WTC11 (cell line): ENCODE data around the gene IL17RB.

ENCODE experiments used
- ESRRA ChIP-seq: sonication (generic); formaldehyde crosslinking; IDR thresholded peaks from 2 replicates; pipeline ENCODE4 v1.8.1; 2022; ENCODE audit warnings: mild to moderate bottlenecking, missing genetic modification reagents, borderline replicate concordance
- GRHL2 ChIP-seq: fragments of 250-450 bp; sonication (Bioruptor Pico); IDR thresholded peaks from 2 replicates; pipeline ENCODE4 v1.8.0; 2022; ENCODE audit warnings: mild to moderate bottlenecking, moderate library complexity; ENCODE audit not compliant: insufficient replicate concordance, severe bottlenecking
- IRF2 ChIP-seq: sonication (generic); formaldehyde crosslinking; IDR thresholded peaks from 2 replicates; pipeline ENCODE4 v1.8.0; 2022; ENCODE audit warnings: low read depth, missing genetic modification reagents, borderline replicate concordance
- KAT7 ChIP-seq: sonication (generic); formaldehyde crosslinking; IDR thresholded peaks from 2 replicates; pipeline ENCODE4 v1.8.1; 2023; ENCODE audit warnings: missing genetic modification reagents, mild to moderate bottlenecking, borderline replicate concordance
- MYBL2 ChIP-seq: sonication (generic); formaldehyde crosslinking; IDR thresholded peaks from 2 replicates; pipeline ENCODE4 v1.8.1; 2023; ENCODE audit warnings: mild to moderate bottlenecking, moderate library complexity, missing genetic modification reagents
- SOX15 ChIP-seq: fragments of 250-450 bp; sonication (Bioruptor Pico); IDR thresholded peaks from 2 replicates; pipeline ENCODE4 v1.9.0; 2021; ENCODE audit warnings: mild to moderate bottlenecking
- ZNF219 ChIP-seq: sonication (generic); formaldehyde crosslinking; IDR thresholded peaks from 2 replicates; pipeline ENCODE4 v1.8.0; 2023; ENCODE audit warnings: missing genetic modification reagents, mild to moderate bottlenecking, borderline replicate concordance
- ZNF232 ChIP-seq: sonication (generic); formaldehyde crosslinking; IDR thresholded peaks from 2 replicates; pipeline ENCODE4 v1.8.0; 2022; ENCODE audit warnings: mild to moderate bottlenecking, missing genetic modification reagents
- ZNF423 ChIP-seq: fragments of 250-450 bp; sonication (Bioruptor Pico); IDR thresholded peaks from 2 replicates; pipeline ENCODE4 v2.1.2; 2022; ENCODE audit warnings: mild to moderate bottlenecking, moderate library complexity
- TF ChIP-seq, protein P1 (sequence below): sonication (generic); formaldehyde crosslinking; IDR thresholded peaks from 2 replicates; pipeline ENCODE4 v1.8.0; 2022; ENCODE audit warnings: mild to moderate bottlenecking, missing genetic modification reagents
- TF ChIP-seq, protein P2 (sequence below): fragments of 200-600 bp; IDR thresholded peaks from 2 replicates; pipeline ENCODE4 v1.8.0; 2022; ENCODE audit warnings: antibody characterized with exemption
- TF ChIP-seq, protein P3 (sequence below): sonication (generic); formaldehyde crosslinking; conservative IDR thresholded peaks from 2 replicates; pipeline ENCODE4 v1.8.1; 2023; ENCODE audit warnings: mild to moderate bottlenecking, low read depth, missing genetic modification reagents, moderate library complexity
- TF ChIP-seq, protein P4 (sequence below): sonication (generic); formaldehyde crosslinking; IDR thresholded peaks from 2 replicates; pipeline ENCODE4 v1.8.1; 2023; ENCODE audit warnings: mild to moderate bottlenecking, missing genetic modification reagents, borderline replicate concordance

DNA sequence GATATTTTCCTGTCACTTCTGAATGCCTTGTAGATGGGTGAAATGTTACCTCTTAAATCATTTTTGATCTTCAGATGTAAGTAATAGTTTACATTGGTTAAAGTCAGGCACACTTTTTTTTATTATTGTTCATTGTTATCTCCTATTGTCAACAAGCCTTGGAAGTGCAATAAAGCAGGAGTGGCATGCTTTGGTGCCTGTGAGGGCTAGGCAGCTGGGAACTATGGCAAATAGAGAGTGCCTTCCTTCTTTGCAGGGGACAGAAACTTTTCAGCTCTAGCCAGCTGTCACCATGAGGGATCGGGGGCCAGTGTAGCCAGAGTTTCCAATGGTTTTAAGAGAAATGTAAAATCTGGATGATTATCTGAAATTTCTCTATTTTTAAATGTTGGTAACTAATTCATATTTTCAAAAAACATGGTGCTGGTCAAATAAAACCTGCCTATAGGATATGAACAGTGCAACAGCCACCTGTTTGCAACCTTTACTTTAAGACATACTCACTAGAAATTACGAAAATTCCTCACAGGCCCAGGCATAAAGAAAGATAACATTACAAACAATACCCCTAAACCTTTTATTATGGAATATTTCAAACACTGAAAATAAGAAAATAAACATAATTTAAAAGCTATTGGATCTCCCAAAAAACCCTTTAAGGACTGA, 54.4 kb downstream of the IL17RB start:
- TF ChIP-seq, protein P1, sequence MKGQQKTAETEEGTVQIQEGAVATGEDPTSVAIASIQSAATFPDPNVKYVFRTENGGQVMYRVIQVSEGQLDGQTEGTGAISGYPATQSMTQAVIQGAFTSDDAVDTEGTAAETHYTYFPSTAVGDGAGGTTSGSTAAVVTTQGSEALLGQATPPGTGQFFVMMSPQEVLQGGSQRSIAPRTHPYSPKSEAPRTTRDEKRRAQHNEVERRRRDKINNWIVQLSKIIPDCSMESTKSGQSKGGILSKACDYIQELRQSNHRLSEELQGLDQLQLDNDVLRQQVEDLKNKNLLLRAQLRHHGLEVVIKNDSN (CRISPR knock-in tag), result no peak
- TF ChIP-seq, protein P2, sequence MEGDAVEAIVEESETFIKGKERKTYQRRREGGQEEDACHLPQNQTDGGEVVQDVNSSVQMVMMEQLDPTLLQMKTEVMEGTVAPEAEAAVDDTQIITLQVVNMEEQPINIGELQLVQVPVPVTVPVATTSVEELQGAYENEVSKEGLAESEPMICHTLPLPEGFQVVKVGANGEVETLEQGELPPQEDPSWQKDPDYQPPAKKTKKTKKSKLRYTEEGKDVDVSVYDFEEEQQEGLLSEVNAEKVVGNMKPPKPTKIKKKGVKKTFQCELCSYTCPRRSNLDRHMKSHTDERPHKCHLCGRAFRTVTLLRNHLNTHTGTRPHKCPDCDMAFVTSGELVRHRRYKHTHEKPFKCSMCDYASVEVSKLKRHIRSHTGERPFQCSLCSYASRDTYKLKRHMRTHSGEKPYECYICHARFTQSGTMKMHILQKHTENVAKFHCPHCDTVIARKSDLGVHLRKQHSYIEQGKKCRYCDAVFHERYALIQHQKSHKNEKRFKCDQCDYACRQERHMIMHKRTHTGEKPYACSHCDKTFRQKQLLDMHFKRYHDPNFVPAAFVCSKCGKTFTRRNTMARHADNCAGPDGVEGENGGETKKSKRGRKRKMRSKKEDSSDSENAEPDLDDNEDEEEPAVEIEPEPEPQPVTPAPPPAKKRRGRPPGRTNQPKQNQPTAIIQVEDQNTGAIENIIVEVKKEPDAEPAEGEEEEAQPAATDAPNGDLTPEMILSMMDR, result no peak
- TF ChIP-seq ESRRA (CRISPR knock-in tag) (no peak), GRHL2 (no peak), ZNF232 (CRISPR knock-in tag) (no peak), ZNF219 (no peak), MYBL2 (CRISPR knock-in tag) (no peak), IRF2 (no peak), ZNF423 (CRISPR knock-in tag) (no peak), SOX15 (CRISPR knock-in tag) (no peak), KAT7 (CRISPR knock-in tag) (no peak)
- TF ChIP-seq, protein P3, sequence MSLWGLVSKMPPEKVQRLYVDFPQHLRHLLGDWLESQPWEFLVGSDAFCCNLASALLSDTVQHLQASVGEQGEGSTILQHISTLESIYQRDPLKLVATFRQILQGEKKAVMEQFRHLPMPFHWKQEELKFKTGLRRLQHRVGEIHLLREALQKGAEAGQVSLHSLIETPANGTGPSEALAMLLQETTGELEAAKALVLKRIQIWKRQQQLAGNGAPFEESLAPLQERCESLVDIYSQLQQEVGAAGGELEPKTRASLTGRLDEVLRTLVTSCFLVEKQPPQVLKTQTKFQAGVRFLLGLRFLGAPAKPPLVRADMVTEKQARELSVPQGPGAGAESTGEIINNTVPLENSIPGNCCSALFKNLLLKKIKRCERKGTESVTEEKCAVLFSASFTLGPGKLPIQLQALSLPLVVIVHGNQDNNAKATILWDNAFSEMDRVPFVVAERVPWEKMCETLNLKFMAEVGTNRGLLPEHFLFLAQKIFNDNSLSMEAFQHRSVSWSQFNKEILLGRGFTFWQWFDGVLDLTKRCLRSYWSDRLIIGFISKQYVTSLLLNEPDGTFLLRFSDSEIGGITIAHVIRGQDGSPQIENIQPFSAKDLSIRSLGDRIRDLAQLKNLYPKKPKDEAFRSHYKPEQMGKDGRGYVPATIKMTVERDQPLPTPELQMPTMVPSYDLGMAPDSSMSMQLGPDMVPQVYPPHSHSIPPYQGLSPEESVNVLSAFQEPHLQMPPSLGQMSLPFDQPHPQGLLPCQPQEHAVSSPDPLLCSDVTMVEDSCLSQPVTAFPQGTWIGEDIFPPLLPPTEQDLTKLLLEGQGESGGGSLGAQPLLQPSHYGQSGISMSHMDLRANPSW, result no peak
- TF ChIP-seq, protein P4, sequence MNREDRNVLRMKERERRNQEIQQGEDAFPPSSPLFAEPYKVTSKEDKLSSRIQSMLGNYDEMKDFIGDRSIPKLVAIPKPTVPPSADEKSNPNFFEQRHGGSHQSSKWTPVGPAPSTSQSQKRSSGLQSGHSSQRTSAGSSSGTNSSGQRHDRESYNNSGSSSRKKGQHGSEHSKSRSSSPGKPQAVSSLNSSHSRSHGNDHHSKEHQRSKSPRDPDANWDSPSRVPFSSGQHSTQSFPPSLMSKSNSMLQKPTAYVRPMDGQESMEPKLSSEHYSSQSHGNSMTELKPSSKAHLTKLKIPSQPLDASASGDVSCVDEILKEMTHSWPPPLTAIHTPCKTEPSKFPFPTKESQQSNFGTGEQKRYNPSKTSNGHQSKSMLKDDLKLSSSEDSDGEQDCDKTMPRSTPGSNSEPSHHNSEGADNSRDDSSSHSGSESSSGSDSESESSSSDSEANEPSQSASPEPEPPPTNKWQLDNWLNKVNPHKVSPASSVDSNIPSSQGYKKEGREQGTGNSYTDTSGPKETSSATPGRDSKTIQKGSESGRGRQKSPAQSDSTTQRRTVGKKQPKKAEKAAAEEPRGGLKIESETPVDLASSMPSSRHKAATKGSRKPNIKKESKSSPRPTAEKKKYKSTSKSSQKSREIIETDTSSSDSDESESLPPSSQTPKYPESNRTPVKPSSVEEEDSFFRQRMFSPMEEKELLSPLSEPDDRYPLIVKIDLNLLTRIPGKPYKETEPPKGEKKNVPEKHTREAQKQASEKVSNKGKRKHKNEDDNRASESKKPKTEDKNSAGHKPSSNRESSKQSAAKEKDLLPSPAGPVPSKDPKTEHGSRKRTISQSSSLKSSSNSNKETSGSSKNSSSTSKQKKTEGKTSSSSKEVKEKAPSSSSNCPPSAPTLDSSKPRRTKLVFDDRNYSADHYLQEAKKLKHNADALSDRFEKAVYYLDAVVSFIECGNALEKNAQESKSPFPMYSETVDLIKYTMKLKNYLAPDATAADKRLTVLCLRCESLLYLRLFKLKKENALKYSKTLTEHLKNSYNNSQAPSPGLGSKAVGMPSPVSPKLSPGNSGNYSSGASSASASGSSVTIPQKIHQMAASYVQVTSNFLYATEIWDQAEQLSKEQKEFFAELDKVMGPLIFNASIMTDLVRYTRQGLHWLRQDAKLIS, result no peak
